Suprapubic skin (tissue), 4 donors: ENCODE results near the gene HERC3.

Source experiments
- EP300 ChIP-seq: sonication (generic); formaldehyde crosslinking; IDR thresholded peaks from one replicate; pipeline ENCODE4 v1.6.1; 2017; ENCODE audit warnings: antibody characterized with exemption
- POLR2A ChIP-seq, 2 donors: fragments of 450-650 bp; IDR thresholded peaks; one replicate each; pipeline ENCODE4 v1.6.1; 2017; ENCODE audit warnings: antibody characterized with exemption in 2 of 2, mild to moderate bottlenecking in 2 of 2, moderate library complexity in 2 of 2
- POLR2AphosphoS5 ChIP-seq, 3 donors: sonication (generic); formaldehyde crosslinking; IDR thresholded peaks; one replicate each; pipeline ENCODE4 v1.6.1; 2017; ENCODE audit warnings: antibody characterized with exemption in 3 of 3
- TF ChIP-seq, protein P1 (sequence below), 2 donors: fragments of 200-600 bp in 1 of 2; fragments of 450-650 bp in 1 of 2; sonication (generic) in 1 of 2; IDR thresholded peaks; one replicate each; pipeline ENCODE4 v1.5.1; 2016 to 2019; ENCODE audit warnings: antibody characterized with exemption in 2 of 2, mild to moderate bottlenecking in 1 of 2, moderate library complexity in 1 of 2

DNA sequence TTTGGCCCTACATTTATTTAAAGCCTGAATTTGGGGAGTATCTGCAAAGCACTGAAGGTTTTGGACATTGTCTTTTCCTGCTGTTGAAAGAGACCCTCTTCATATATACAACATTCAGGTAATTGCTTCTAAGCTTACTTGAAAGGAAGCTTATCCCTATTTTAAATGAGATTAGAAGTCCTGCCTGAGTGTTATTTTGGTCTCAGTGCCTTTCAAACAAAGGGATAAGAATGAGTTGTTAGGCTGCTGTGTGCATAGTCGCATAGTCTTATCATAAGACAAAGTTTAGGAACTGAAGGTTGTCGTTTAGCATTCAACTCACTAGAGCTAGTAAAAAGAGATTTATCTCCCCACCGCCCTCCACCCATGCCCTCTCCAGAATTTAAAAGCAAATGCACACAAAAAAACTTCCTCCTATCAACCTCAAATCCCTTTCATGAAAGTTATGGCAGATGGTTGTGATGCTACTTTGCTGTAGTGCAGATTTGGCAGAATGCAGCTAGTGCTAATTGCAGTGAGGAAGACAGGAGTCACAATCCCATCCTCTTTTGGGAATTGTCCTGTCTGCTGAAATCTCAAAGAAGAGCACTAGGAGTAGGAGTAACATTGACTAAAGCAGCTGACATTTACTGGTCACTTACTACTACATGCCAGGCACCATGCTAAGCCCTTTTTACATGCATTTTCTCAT is 5.8 kb downstream of the HERC3 start:
- TF ChIP-seq, protein P1, sequence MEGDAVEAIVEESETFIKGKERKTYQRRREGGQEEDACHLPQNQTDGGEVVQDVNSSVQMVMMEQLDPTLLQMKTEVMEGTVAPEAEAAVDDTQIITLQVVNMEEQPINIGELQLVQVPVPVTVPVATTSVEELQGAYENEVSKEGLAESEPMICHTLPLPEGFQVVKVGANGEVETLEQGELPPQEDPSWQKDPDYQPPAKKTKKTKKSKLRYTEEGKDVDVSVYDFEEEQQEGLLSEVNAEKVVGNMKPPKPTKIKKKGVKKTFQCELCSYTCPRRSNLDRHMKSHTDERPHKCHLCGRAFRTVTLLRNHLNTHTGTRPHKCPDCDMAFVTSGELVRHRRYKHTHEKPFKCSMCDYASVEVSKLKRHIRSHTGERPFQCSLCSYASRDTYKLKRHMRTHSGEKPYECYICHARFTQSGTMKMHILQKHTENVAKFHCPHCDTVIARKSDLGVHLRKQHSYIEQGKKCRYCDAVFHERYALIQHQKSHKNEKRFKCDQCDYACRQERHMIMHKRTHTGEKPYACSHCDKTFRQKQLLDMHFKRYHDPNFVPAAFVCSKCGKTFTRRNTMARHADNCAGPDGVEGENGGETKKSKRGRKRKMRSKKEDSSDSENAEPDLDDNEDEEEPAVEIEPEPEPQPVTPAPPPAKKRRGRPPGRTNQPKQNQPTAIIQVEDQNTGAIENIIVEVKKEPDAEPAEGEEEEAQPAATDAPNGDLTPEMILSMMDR (IDR thresholded peaks at IDR 0.05) = no peak
- TF ChIP-seq POLR2AphosphoS5 (IDR thresholded peaks at IDR 0.05) = no peak
- no peak for TF ChIP-seq POLR2A (IDR thresholded peaks at IDR 0.05)
- TF ChIP-seq EP300 = no peak
